Measurements from ENCODE around the gene ERICH6. TPM values are rescaled to one million over a fixed set of nuclear protein-coding genes. Genes with fewer than 3 reads are reported as not detected.
A peak's percentile ranks its signal among the peaks of the same experiment; 100 is the strongest.

The ERICH6 gene
- total RNA-seq, 4 donors from 2014 or later, result not detected

DNA sequence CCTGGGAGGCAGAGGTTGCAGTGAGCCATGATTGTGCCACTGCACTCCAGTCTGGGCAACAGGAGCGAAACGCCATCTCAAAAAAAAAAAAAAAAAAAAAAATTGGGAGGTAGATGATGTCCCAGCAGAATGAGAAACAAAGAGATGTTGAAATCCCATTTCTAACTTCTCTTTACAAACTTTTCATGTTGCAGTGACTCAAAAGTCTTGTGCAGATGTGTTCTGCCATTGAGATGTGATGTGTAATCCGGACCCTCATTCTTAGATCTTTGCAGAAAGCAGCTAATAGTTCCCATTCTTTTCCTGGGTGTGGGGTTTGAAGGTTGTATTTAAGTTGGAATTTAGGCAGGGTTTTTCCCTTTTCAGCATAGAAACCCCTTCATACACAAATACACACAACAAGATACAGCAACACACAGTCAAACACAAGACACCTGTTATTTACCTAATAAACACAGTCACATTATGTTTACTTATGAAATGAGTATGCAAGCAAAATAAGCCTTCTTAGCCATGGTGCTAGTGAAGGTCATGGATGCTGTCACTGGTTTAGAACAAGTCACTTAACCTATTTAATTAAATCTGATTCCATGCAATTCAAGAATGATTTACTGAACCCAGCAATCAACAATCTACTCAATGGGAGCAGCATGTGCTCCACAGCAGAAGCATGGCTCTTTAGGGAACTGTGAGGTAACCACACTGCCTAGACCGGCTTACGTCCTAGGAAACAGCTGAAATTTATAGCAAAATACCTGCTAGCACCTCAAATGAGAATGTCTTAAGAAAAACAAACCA lies 44.4 kb upstream of the ERICH6 start:
- no peak overlapping the region for H3K27ac ChIP-seq

DNA sequence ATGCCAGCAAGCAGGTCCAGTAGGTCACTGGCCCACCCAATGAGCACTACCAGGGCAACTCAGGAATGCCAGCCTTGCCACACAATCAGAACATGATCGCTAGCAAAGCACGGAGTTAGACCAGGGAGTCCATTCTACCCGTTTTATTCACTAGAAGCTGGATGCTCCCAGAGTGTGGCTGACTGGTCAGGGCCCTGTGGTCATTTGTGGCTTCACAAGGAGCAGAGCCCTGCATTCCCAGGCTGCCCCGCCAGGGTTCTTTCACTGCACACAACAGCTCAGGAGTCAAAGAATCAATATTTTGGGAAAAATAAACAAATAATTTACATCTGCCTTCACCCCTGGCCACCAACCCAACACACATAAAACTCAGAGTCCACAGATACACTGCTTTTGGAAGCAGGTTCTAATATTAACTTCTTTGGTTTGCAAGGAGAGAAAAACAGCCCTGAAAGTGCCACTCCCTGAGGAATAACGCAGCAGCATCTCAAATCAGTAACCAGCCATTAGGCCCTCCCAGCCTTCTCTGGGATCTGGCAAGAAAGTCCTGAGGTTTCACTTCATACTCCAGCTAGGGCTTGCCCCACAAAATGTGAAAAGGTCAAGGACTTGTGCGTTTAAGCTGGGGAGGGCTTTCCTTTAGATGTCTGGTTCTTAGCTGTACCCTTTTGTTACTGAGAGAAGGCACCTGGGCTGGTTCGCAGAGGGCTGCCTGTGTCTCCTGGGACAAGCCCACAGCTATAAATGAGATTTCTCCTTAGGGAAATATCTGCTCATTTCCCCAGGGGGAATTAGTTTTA lies 43.3 kb upstream of the ERICH6 start:
- Histone ChIP-seq H3K4me1 (peaks cover 40 to 85% (median 67%) of the 10 kb centered on the region in 4 donors), H3K4me3 (no peak overlapping the region), H3K36me3 (no peaks in the 10 kb centered on the region), H3K27me3 (no peaks in the 10 kb centered on the region), H3K9me3 (no peaks in the 10 kb centered on the region), H3K27ac (peak overlapping the region in 3 of 4 donors; percentile 19 to 55 (median 30))
- intact Hi-C loops (cut with DNase I; ENCODE audit: low total_unique reads) (no loop called here), in situ Hi-C loops (cut with MboI; ENCODE audit: low pct_ligation_motif_present in 1 of 4, low pct_unique_long_range_greater_than_20kb in 1 of 4, low sequenced_read_pairs in 3 of 4) (no loop called here)
- no peak for TF ChIP-seq POLR2A (IDR thresholded peaks at IDR 0.05)
- no peak for TF ChIP-seq EP300 (IDR thresholded peaks at IDR 0.05; ENCODE audit: low read depth)
- TF ChIP-seq CTCF (IDR thresholded peaks at IDR 0.05), result no peak
- TF ChIP-seq POLR2AphosphoS5 (IDR thresholded peaks at IDR 0.05), result no peak
- WGBS, 2 donors (ENCODE audit: low coverage in 1 of 2), result 20 to 68% methylated on average over 1 to 7 of the region's 7 CpGs
- no peak for DNase-seq

More for the DNA sequence above, 44.4 kb upstream of the ERICH6 start:
- H3K36me3 ChIP-seq, result no peaks in the 10 kb centered on the region
- no peak for DNase-seq
- in situ Hi-C loops (cut with MboI; ENCODE audit: low pct_ligation_motif_present in 1 of 4, low pct_unique_long_range_greater_than_20kb in 1 of 4, low sequenced_read_pairs in 3 of 4), result no loop called here
- H3K4me1 ChIP-seq, result peaks cover 51 to 96% (median 78%) of the 10 kb centered on the region in 4 donors
- WGBS, 2 donors (ENCODE audit: low coverage in 1 of 2), result 84 to 90% methylated on average over 3 to 5 of the region's 5 CpGs
- intact Hi-C loops (cut with DNase I; ENCODE audit: low total_unique reads), result no loop called here
- H3K4me3 ChIP-seq, result no peak overlapping the region
- H3K9me3 ChIP-seq, result no peaks in the 10 kb centered on the region
- no peaks in the 10 kb centered on the region for H3K27me3 ChIP-seq
- TF ChIP-seq CTCF (IDR thresholded peaks at IDR 0.05), result no peak
- TF ChIP-seq POLR2A (IDR thresholded peaks at IDR 0.05), result no peak
- no peak for TF ChIP-seq POLR2AphosphoS5 (IDR thresholded peaks at IDR 0.05)
- no peak for TF ChIP-seq EP300 (IDR thresholded peaks at IDR 0.05; ENCODE audit: low read depth)

DNA sequence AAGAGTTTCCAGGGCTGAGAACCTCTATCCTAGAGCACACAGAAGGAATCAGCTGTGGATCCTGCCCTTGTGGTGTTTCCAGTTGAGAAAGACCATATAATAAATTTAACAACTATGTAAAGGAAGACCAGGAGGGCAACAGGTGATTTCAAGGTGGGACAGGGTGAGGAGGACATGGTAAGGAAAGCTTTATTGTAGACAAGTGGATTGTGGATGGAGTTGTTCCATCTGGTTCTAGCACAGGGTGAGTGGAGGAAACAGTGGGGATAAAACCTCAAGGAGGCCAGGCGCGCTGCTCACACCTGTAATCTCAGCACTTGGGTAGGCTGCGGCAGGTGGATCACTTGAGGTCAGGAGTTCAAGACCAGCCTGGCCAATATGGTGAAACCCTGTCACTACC lies 42.1 kb upstream of the ERICH6 start:
- Histone ChIP-seq H3K4me1 (peaks cover 29 to 73% (median 56%) of the 10 kb centered on the region in 4 donors), H3K27me3 (no peaks in the 10 kb centered on the region)

More for the DNA sequence above, 42.1 kb upstream of the ERICH6 start:
- peaks cover 0 to 7% (median 2%) of the 10 kb centered on the region in 4 donors for H3K36me3 ChIP-seq
- no peak for DNase-seq
- no peak overlapping the region for H3K4me3 ChIP-seq
- no peak for TF ChIP-seq CTCF (IDR thresholded peaks at IDR 0.05)
- TF ChIP-seq POLR2AphosphoS5 (IDR thresholded peaks at IDR 0.05), result no peak
- no peak for TF ChIP-seq POLR2A (IDR thresholded peaks at IDR 0.05)
- TF ChIP-seq EP300 (IDR thresholded peaks at IDR 0.05; ENCODE audit: low read depth), result no peak
- H3K27ac ChIP-seq, result no peak overlapping the region
- WGBS, 2 donors (ENCODE audit: low coverage in 1 of 2), result 89 to 95% methylated on average over 3 of the region's 3 CpGs
- H3K9me3 ChIP-seq, result no peaks in the 10 kb centered on the region
- intact Hi-C loops (cut with DNase I; ENCODE audit: low total_unique reads) (no loop called here), in situ Hi-C loops (cut with MboI; ENCODE audit: low pct_ligation_motif_present in 1 of 4, low pct_unique_long_range_greater_than_20kb in 1 of 4, low sequenced_read_pairs in 3 of 4) (no loop called here)
